Measurements from ENCODE around the gene PRIMA1.

Gene PRIMA1

GRCh38 chr14:93674343-93674742 lies 113.9 kb downstream of the PRIMA1 start:
- DNase-seq (ENCODE audit: low read depth) = no peak

DNA sequence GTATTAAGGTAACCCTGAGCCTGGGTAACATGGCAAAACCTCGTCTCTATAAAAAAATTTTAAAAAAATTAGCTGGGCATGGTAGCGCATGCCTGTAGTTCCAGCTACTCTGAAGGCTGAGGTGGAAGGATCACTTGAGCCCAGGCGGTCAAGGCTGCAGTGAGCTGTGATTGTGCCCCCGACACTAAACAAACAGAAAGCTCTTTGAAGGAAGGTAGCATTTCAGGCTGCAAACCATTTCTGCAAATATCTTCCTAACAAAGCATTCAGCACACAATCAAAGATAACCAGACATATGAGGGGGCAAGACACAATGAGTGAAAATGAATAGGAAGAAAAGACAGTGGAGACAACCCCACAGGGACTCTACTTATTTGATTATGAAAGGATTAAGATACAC lies 118.7 kb downstream of the PRIMA1 start:
- DNase-seq (ENCODE audit: low read depth) = no peak

All from stimulated activated CD8-positive, alpha-beta memory T cell treated with anti-CD3 and anti-CD28 coated beads, Interleukin-15, amount 100 ng/mL, for 24 hours (primary cell).